ENCODE measurements around the gene ANKRD23. TPM values are rescaled to one million over a fixed set of nuclear protein-coding genes. Genes with fewer than 3 reads are reported as not detected.

The ANKRD23 gene
- total RNA-seq, 2 experiments from 2014 or later: 6.5 to 6.7 TPM

DNA sequence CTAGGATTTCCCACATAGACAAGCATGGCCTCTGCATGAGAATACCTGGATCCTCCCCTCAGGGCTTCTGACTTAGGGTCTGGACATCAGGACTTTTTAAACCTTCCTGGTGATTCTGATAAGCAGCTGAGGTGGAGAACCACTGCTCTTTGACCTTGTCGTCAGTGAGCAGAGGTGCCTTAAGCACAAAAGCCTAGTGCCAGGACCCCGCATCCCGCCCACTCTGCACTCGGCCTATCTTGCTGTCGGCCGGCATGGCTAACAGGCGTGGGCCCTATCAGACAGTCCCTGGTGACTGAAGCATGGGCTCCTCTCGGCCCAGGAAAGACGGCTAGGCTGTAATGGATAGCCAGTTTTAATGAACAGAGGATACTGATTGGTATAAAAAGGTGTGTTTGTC lies 6.2 kb downstream of the ANKRD23 start:
- POLR2A ChIA-PET: no interaction called here
- no peak for DNase-seq (ENCODE audit: low spot score)
- H3K4me2 ChIP-seq (ENCODE audit: low read length): no peak overlapping the region
- H3K4me1 ChIP-seq (ENCODE audit: insufficient read depth, low read length, poor library complexity, severe bottlenecking): peaks cover 21% of the 10 kb centered on the region
- TF ChIP-seq, protein P1, sequence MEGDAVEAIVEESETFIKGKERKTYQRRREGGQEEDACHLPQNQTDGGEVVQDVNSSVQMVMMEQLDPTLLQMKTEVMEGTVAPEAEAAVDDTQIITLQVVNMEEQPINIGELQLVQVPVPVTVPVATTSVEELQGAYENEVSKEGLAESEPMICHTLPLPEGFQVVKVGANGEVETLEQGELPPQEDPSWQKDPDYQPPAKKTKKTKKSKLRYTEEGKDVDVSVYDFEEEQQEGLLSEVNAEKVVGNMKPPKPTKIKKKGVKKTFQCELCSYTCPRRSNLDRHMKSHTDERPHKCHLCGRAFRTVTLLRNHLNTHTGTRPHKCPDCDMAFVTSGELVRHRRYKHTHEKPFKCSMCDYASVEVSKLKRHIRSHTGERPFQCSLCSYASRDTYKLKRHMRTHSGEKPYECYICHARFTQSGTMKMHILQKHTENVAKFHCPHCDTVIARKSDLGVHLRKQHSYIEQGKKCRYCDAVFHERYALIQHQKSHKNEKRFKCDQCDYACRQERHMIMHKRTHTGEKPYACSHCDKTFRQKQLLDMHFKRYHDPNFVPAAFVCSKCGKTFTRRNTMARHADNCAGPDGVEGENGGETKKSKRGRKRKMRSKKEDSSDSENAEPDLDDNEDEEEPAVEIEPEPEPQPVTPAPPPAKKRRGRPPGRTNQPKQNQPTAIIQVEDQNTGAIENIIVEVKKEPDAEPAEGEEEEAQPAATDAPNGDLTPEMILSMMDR (conservative IDR thresholded peaks at IDR 0.05; ENCODE audit: low read length): no peak
- TF ChIP-seq EZH2phosphoT487 (IDR thresholded peaks at IDR 0.05; ENCODE audit: borderline replicate concordance, low read depth, low read length): no peak
- no peaks in the 10 kb centered on the region for H3K79me2 ChIP-seq (ENCODE audit: insufficient read depth, low read depth, low read length)
- peaks cover 42% of the 10 kb centered on the region for H3K36me3 ChIP-seq (ENCODE audit: insufficient read depth, low read length)
- no peaks in the 10 kb centered on the region for H3K9me3 ChIP-seq (ENCODE audit: low read length)
- CTCF ChIA-PET (ENCODE audit: unreplicated experiment): no interaction called here
- intact Hi-C loops (cut with micrococcal nuclease; ENCODE audit: unreplicated experiment): no loop called here
- no peaks in the 10 kb centered on the region for H3K9me2 ChIP-seq (ENCODE audit: insufficient read depth, low read length)
- H2AFZ ChIP-seq (ENCODE audit: low read length): no peak overlapping the region
- H3K27ac ChIP-seq (ENCODE audit: low read depth, low read length, poor library complexity, severe bottlenecking): no peak overlapping the region
- no peak overlapping the region for H3K4me3 ChIP-seq (ENCODE audit: low read depth, low read length, poor library complexity, severe bottlenecking)
- no peaks in the 10 kb centered on the region for H4K20me1 ChIP-seq (ENCODE audit: insufficient read depth, low read length)
- no TSS peak for BruUV-seq (replicated peaks)

DNA sequence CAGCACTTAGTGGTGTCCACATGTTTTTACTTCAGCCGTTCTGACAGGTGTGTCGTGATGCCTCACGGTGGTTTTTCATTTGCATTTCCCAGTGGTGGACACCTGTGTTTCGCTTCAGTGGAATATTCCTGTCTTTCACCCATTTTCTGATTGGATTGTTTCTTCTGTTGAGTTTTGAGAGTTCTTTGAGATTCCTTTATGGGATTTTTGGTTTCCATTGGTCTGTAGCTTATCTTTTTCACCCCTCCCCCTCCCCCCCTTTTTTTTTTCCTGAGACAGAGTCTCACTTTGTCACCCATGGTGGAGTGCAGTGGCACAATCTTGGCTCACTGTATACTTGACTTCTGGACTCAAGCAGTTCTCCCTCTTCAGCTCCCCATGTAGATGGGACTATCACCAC lies 8.0 kb downstream of the ANKRD23 start:
- no peak overlapping the region for H3K27ac ChIP-seq (ENCODE audit: low read depth, low read length, poor library complexity, severe bottlenecking)
- H3K4me2 ChIP-seq (ENCODE audit: low read length): no peak overlapping the region
- no peaks in the 10 kb centered on the region for H3K9me2 ChIP-seq (ENCODE audit: insufficient read depth, low read length)
- peaks cover 59% of the 10 kb centered on the region for H3K36me3 ChIP-seq (ENCODE audit: insufficient read depth, low read length)
- no peak for DNase-seq (ENCODE audit: low spot score)
- CTCF ChIA-PET (ENCODE audit: unreplicated experiment): no interaction called here
- H2AFZ ChIP-seq (ENCODE audit: low read length): no peak overlapping the region
- no peaks in the 10 kb centered on the region for H3K79me2 ChIP-seq (ENCODE audit: insufficient read depth, low read depth, low read length)
- H3K9me3 ChIP-seq (ENCODE audit: low read length): no peaks in the 10 kb centered on the region
- intact Hi-C loops (cut with micrococcal nuclease; ENCODE audit: unreplicated experiment): no loop called here
- H4K20me1 ChIP-seq (ENCODE audit: insufficient read depth, low read length): no peaks in the 10 kb centered on the region
- peaks cover 21% of the 10 kb centered on the region for H3K4me1 ChIP-seq (ENCODE audit: insufficient read depth, low read length, poor library complexity, severe bottlenecking)
- TF ChIP-seq EZH2phosphoT487 (IDR thresholded peaks at IDR 0.05; ENCODE audit: borderline replicate concordance, low read depth, low read length): no peak
- TF ChIP-seq, protein P1 (conservative IDR thresholded peaks at IDR 0.05; ENCODE audit: low read length): no peak
- H3K4me3 ChIP-seq (ENCODE audit: low read depth, low read length, poor library complexity, severe bottlenecking): no peak overlapping the region
- no TSS peak for BruUV-seq (replicated peaks)
- POLR2A ChIA-PET: interaction anchor here (1.4 kb wide), 1 partner anchor 15 kb away, joined by 3 read pairs; no protein-coding TSS in a partner anchor

DNA sequence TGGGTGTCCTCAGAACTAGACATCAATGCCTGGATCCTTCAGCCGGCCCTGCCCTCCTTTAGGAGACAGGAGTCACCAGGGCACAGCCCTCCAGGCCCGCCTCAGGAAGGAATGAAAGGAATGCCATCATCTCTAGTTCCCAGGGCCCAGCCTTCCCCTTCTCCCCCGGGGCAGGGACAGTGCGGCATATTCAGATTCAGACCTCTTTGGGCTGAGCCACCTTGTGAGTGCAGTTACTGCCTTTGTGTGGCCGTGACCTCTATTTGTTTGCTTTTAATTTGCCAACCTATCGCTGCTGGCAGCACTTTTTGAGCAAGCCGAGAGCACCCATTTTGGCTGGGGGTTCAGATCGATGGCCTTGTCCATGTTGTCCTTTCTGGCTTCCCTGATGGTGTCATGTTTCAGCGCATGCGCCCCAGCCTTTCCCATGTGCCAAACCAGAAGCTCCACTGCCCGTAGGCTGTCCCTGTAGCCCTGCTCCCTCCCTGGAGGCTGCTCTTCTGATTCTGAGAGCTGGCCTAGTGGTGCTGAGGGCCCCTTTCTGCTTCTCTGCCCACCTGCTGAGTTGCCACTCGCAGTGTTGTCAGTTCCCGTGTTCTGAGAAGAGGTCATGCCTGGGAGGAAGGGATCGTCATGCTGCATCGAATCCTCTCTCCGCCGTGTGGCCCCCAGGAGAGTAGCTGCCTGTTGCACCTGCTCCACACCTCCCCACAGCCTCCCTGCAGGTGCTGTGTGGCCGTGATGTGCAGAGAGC lies 10.9 kb downstream of the ANKRD23 start:
- DNase-seq (ENCODE audit: low spot score): peak; percentile 61
- TF ChIP-seq, protein P1 (conservative IDR thresholded peaks at IDR 0.05; ENCODE audit: low read length): no peak
- no peak for TF ChIP-seq EZH2phosphoT487 (IDR thresholded peaks at IDR 0.05; ENCODE audit: borderline replicate concordance, low read depth, low read length)
- Histone ChIP-seq H3K4me3 (ENCODE audit: low read depth, low read length, poor library complexity, severe bottlenecking) (no peak overlapping the region), H3K4me2 (ENCODE audit: low read length) (no peak overlapping the region; the same call in 1 of the 2 replicates), H2AFZ (ENCODE audit: low read length) (no peak overlapping the region), H3K27ac (ENCODE audit: low read depth, low read length, poor library complexity, severe bottlenecking) (peak overlapping the region; percentile 25), H3K9me3 (ENCODE audit: low read length) (no peaks in the 10 kb centered on the region), H3K36me3 (ENCODE audit: insufficient read depth, low read length) (peaks cover 84% of the 10 kb centered on the region), H3K4me1 (ENCODE audit: insufficient read depth, low read length, poor library complexity, severe bottlenecking) (peaks cover 11% of the 10 kb centered on the region), H3K79me2 (ENCODE audit: insufficient read depth, low read depth, low read length) (no peaks in the 10 kb centered on the region), H4K20me1 (ENCODE audit: insufficient read depth, low read length) (no peaks in the 10 kb centered on the region), H3K9me2 (ENCODE audit: insufficient read depth, low read length) (no peaks in the 10 kb centered on the region)
- intact Hi-C loops (cut with micrococcal nuclease; ENCODE audit: unreplicated experiment): no loop called here
- ChIA-PET CTCF (ENCODE audit: unreplicated experiment) (no interaction called here), POLR2A (no interaction called here)
- no TSS peak for BruUV-seq (replicated peaks)

Data from OCI-LY7 (cell line).